ENCODE data around the gene CUL2.
"Not testable (repeated sequence)": the region's sequence is repeated elsewhere in the genome, so short reads cannot be mapped to it uniquely, and the experiment has no call there.

The CUL2 gene

GRCh38 chr10:34974364-34975065 is 115.6 kb downstream of the CUL2 start:
- not testable (repeated sequence) for H3K4ac ChIP-seq (ENCODE audit: low read depth, low read length); H3K4me2 ChIP-seq (ENCODE audit: low read length); H3K56ac ChIP-seq (ENCODE audit: low read length); H2AK5ac ChIP-seq (ENCODE audit: low read length); H3K23ac ChIP-seq (ENCODE audit: low read length); H2BK120ac ChIP-seq (ENCODE audit: low read depth, low read length); H3K79me1 ChIP-seq (ENCODE audit: low read length); H3K36me3 ChIP-seq (ENCODE audit: control insufficient read depth, insufficient read depth, low read length); H2BK15ac ChIP-seq (replicated peaks; ENCODE audit: low read depth); H3K27me3 ChIP-seq (ENCODE audit: insufficient read depth, low read length, poor library complexity); H4K8ac ChIP-seq (ENCODE audit: low read depth, low read length); H3K4me3 ChIP-seq (ENCODE audit: low read length); DNase-seq; H2BK5ac ChIP-seq (ENCODE audit: low read length); H3K18ac ChIP-seq (ENCODE audit: low read length); H3K4me1 ChIP-seq (ENCODE audit: control insufficient read depth, low read depth, low read length); H4K5ac ChIP-seq (ENCODE audit: low read length); H3K27ac ChIP-seq (ENCODE audit: low read depth, low read length); H3K9ac ChIP-seq (ENCODE audit: low read length); H3K79me2 ChIP-seq (ENCODE audit: control insufficient read depth, insufficient read depth, low read length)
- WGBS (ENCODE audit: extremely low coverage, insufficient coverage, low lambda C conversion rate) = no CpG with 5 or more reads among the region's 8 CpGs

- not testable (repeated sequence) for H2AK5ac ChIP-seq (ENCODE audit: low read length); H3K27ac ChIP-seq (ENCODE audit: low read depth, low read length); H3K18ac ChIP-seq (ENCODE audit: low read length); DNase-seq; H4K8ac ChIP-seq (ENCODE audit: low read depth, low read length); H3K4ac ChIP-seq (ENCODE audit: low read depth, low read length); H3K27me3 ChIP-seq (ENCODE audit: insufficient read depth, low read length, poor library complexity); H3K23ac ChIP-seq (ENCODE audit: low read length); H2BK5ac ChIP-seq (ENCODE audit: low read length); H3K79me2 ChIP-seq (ENCODE audit: control insufficient read depth, insufficient read depth, low read length); H3K4me3 ChIP-seq (ENCODE audit: low read length); H3K56ac ChIP-seq (ENCODE audit: low read length); H3K4me2 ChIP-seq (ENCODE audit: low read length); H3K79me1 ChIP-seq (ENCODE audit: low read length); H3K9ac ChIP-seq (ENCODE audit: low read length); H2BK120ac ChIP-seq (ENCODE audit: low read depth, low read length); H2BK15ac ChIP-seq (replicated peaks; ENCODE audit: low read depth); H3K36me3 ChIP-seq (ENCODE audit: control insufficient read depth, insufficient read depth, low read length); H3K4me1 ChIP-seq (ENCODE audit: control insufficient read depth, low read depth, low read length); H4K5ac ChIP-seq (ENCODE audit: low read length)
- WGBS (ENCODE audit: extremely low coverage, insufficient coverage, low lambda C conversion rate) = no CpG with 5 or more reads among the region's 3 CpGs
Measured at GRCh38 chr10:34973757-34974156, 116.4 kb downstream of the CUL2 start.

GRCh38 chr10:34973121-34973520 is 117.0 kb downstream of the CUL2 start:
- not testable (repeated sequence) for H3K56ac ChIP-seq (ENCODE audit: low read length); H2AK5ac ChIP-seq (ENCODE audit: low read length); H2BK5ac ChIP-seq (ENCODE audit: low read length); H3K4ac ChIP-seq (ENCODE audit: low read depth, low read length); H3K36me3 ChIP-seq (ENCODE audit: control insufficient read depth, insufficient read depth, low read length); H2BK15ac ChIP-seq (replicated peaks; ENCODE audit: low read depth); H3K79me1 ChIP-seq (ENCODE audit: low read length); H2BK120ac ChIP-seq (ENCODE audit: low read depth, low read length); H3K23ac ChIP-seq (ENCODE audit: low read length); H3K27ac ChIP-seq (ENCODE audit: low read depth, low read length); H3K4me2 ChIP-seq (ENCODE audit: low read length); H4K8ac ChIP-seq (ENCODE audit: low read depth, low read length); H3K4me1 ChIP-seq (ENCODE audit: control insufficient read depth, low read depth, low read length); H3K27me3 ChIP-seq (ENCODE audit: insufficient read depth, low read length, poor library complexity); H3K9ac ChIP-seq (ENCODE audit: low read length); H3K18ac ChIP-seq (ENCODE audit: low read length); DNase-seq; H4K5ac ChIP-seq (ENCODE audit: low read length); H3K79me2 ChIP-seq (ENCODE audit: control insufficient read depth, insufficient read depth, low read length); H3K4me3 ChIP-seq (ENCODE audit: low read length)
- WGBS (ENCODE audit: extremely low coverage, insufficient coverage, low lambda C conversion rate) = no CpG with 5 or more reads among the region's 9 CpGs

GRCh38 chr10:34972591-34972990 is 117.5 kb downstream of the CUL2 start:
- not testable (repeated sequence) for H2BK5ac ChIP-seq (ENCODE audit: low read length); H3K27ac ChIP-seq (ENCODE audit: low read depth, low read length)

DNA sequence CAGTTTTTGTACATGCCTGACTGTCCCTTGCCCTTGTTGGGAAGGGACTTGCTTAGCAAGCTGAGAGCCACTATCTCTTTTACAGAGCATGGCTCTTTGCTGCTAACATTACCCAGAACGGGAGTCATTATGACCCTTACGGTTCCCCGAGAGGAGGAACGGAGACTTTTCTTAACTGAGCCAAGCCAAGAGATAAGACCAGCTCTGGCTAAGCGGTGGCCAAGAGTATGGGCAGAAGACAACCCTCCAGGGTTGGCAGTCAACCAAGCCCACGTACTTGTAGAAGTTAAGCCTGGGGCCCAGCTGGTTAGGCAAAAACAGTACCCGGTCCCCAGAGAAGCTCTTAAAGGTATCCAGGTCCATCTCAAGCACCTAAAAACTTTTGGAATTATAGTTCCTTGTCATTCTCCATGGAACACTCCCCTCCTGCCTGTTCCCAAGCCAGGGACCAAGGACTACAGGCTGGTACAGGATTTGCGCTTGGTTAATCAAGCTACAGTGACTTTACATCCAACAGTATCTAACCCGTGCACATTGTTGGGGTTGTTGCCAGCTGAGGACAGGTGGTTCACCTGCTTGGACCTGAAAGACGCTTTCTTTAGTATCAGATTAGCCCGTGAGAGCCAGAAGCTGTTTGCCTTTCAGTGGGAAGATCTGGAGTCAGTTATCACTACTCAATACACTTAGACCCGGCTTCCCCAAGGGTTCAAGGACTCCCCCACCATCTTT is 118.4 kb downstream of the CUL2 start:
- H3K9ac ChIP-seq (ENCODE audit: low read length); H3K4me3 ChIP-seq (ENCODE audit: low read length); H3K27ac ChIP-seq (ENCODE audit: low read depth, low read length); H4K8ac ChIP-seq (ENCODE audit: low read depth, low read length); H2BK120ac ChIP-seq (ENCODE audit: low read depth, low read length); H3K79me1 ChIP-seq (ENCODE audit: low read length); H3K36me3 ChIP-seq (ENCODE audit: control insufficient read depth, insufficient read depth, low read length); H2BK5ac ChIP-seq (ENCODE audit: low read length); H3K23ac ChIP-seq (ENCODE audit: low read length); H3K4ac ChIP-seq (ENCODE audit: low read depth, low read length); H3K27me3 ChIP-seq (ENCODE audit: insufficient read depth, low read length, poor library complexity); H3K4me1 ChIP-seq (ENCODE audit: control insufficient read depth, low read depth, low read length); H2AK5ac ChIP-seq (ENCODE audit: low read length); H3K56ac ChIP-seq (ENCODE audit: low read length); H3K79me2 ChIP-seq (ENCODE audit: control insufficient read depth, insufficient read depth, low read length); H3K4me2 ChIP-seq (ENCODE audit: low read length); H3K18ac ChIP-seq (ENCODE audit: low read length); DNase-seq; H4K5ac ChIP-seq (ENCODE audit: low read length); H2BK15ac ChIP-seq (replicated peaks; ENCODE audit: low read depth): not testable (repeated sequence)
- no CpG with 5 or more reads among the region's 12 CpGs for WGBS (ENCODE audit: extremely low coverage, insufficient coverage, low lambda C conversion rate)

More at GRCh38 chr10:34972591-34972990, 117.5 kb downstream of the CUL2 start:
- not testable (repeated sequence) for H3K79me2 ChIP-seq (ENCODE audit: control insufficient read depth, insufficient read depth, low read length); H3K56ac ChIP-seq (ENCODE audit: low read length); H3K9ac ChIP-seq (ENCODE audit: low read length); H4K8ac ChIP-seq (ENCODE audit: low read depth, low read length); H3K4me3 ChIP-seq (ENCODE audit: low read length); H3K36me3 ChIP-seq (ENCODE audit: control insufficient read depth, insufficient read depth, low read length); H3K18ac ChIP-seq (ENCODE audit: low read length); H3K4me2 ChIP-seq (ENCODE audit: low read length); H2BK120ac ChIP-seq (ENCODE audit: low read depth, low read length); H4K5ac ChIP-seq (ENCODE audit: low read length); H2AK5ac ChIP-seq (ENCODE audit: low read length); H3K79me1 ChIP-seq (ENCODE audit: low read length); H3K27me3 ChIP-seq (ENCODE audit: insufficient read depth, low read length, poor library complexity); H2BK15ac ChIP-seq (replicated peaks; ENCODE audit: low read depth); DNase-seq; H3K4me1 ChIP-seq (ENCODE audit: control insufficient read depth, low read depth, low read length); H3K4ac ChIP-seq (ENCODE audit: low read depth, low read length); H3K23ac ChIP-seq (ENCODE audit: low read length)
- no CpG with 5 or more reads among the region's 2 CpGs for WGBS (ENCODE audit: extremely low coverage, insufficient coverage, low lambda C conversion rate)
